Left lung (tissue), 10 donors: ENCODE measurements around the gene P4HA1. TPM values are rescaled to one million over a fixed set of nuclear protein-coding genes. Genes with fewer than 3 reads are reported as not detected.
A peak's percentile ranks its signal among the peaks of the same experiment; 100 is the strongest.

ENCODE experiments used
- ATAC-seq: fragments of 200-7000 bp; cut with Tn5 transposase; one replicate; pipeline ENCODE4 v1.9.1; 2020; ENCODE audit warnings: moderate library complexity
- DNase-seq, 4 donors: peaks; one replicate each; pipeline ENCODE4 v3.0.0-alpha.2; 2013 to 2020
- H3K27ac ChIP-seq, 2 donors: fragments of 200-600 bp; sonication (generic) in 1 of 2; one replicate each; pipeline versions ENCODE4 v1.5.0 to v1.8.0; 2020 to 2021
- H3K27me3 ChIP-seq, 2 donors: fragments of 200-600 bp; sonication (generic) in 1 of 2; one replicate each; pipeline versions ENCODE4 v1.5.0 to v1.8.0; 2020 to 2021
- H3K36me3 ChIP-seq, 2 donors: fragments of 200-600 bp; sonication (generic) in 1 of 2; one replicate each; pipeline versions ENCODE4 v1.5.0 to v1.8.0; 2020 to 2021
- H3K4me1 ChIP-seq, 2 donors: fragments of 200-600 bp; one replicate each; pipeline ENCODE4 v1.8.0; 2021
- H3K4me3 ChIP-seq, 2 donors: fragments of 200-600 bp; sonication (generic) in 1 of 2; one replicate each; pipeline versions ENCODE4 v1.5.0 to v1.8.0; 2020 to 2021; ENCODE audit warnings: mild to moderate bottlenecking in 1 of 2
- H3K9me3 ChIP-seq, 2 donors: fragments of 200-600 bp; sonication (generic) in 1 of 2; one replicate each; pipeline versions ENCODE4 v1.5.0 to v1.8.0; 2020 to 2021
- CTCF ChIP-seq, 2 donors: fragments of 200-600 bp; sonication (generic) in 1 of 2; IDR thresholded peaks; one replicate each; pipeline versions ENCODE4 v1.5.0 to v1.8.0; 2021; ENCODE audit warnings: antibody characterized with exemption in 2 of 2
- intact Hi-C, 2 donors: fragments of 100-400 bp; cut with DNase I; formaldehyde crosslinking; loops; one replicate each; pipeline versions ENCODE4 v1.11.2 to v1.14.2; 2022
- polyA plus RNA-seq, 6 donors: library from polyadenylated mRNA; unstranded; fragments of 120-200 nt; gene quantifications; one replicate each; pipeline ENCODE4 v1.2.1, GENCODE V29; 2013; ENCODE audit not compliant: insufficient read length in 6 of 6
- total RNA-seq, 2 donors: library from RNA; stranded (reverse); fragmentation: NEBNext Ultra II Directional; extraction: Animal tissue kit (Norgen Biotek cat#: 25700); gene quantifications; one replicate each; pipeline ENCODE4 v1.2.1, GENCODE V29; 2021
- donor health status: DM: no; HTN: yes; CAD: no.
- donor health status: DM: no; HTN: no; CAD: no.

Gene P4HA1
- total and polyA plus RNA-seq, 8 donors: 47.4 to 94.4 (median 66.0) TPM

- DNase-seq (peak in 3 of 4 donors; percentile 64 to 82 (median 80)), ATAC-seq (peak; percentile 93)
- H3K4me1 ChIP-seq: peaks cover 12 to 14% of the 10 kb centered on the region in 2 donors
- H3K9me3 ChIP-seq: no peaks in the 10 kb centered on the region
- intact Hi-C loops: no loop called here
- H3K4me3 ChIP-seq: no peak overlapping the region
- H3K27me3 ChIP-seq: no peaks in the 10 kb centered on the region
- H3K36me3 ChIP-seq: peaks cover 0 to 31% of the 10 kb centered on the region in 2 donors
- no peak for TF ChIP-seq CTCF (IDR thresholded peaks at IDR 0.05)
- peak overlapping the region; percentile 70 to 93 for H3K27ac ChIP-seq
Measured at GRCh38 chr10:73076360-73077183, 20.1 kb downstream of the P4HA1 start.

GRCh38 chr10:73075829-73076228 lies 20.8 kb downstream of the P4HA1 start:
- H3K27me3 ChIP-seq: no peaks in the 10 kb centered on the region
- intact Hi-C loops: no loop called here
- peak overlapping the region in 1 of 2 donors; percentile 93 for H3K27ac ChIP-seq
- peaks cover 0 to 38% of the 10 kb centered on the region in 2 donors for H3K36me3 ChIP-seq
- no peak overlapping the region for H3K4me3 ChIP-seq
- H3K9me3 ChIP-seq: no peaks in the 10 kb centered on the region
- no peak for DNase-seq
- peaks cover 12 to 14% of the 10 kb centered on the region in 2 donors for H3K4me1 ChIP-seq
- ATAC-seq: no peak
- TF ChIP-seq CTCF (IDR thresholded peaks at IDR 0.05): no peak

DNA sequence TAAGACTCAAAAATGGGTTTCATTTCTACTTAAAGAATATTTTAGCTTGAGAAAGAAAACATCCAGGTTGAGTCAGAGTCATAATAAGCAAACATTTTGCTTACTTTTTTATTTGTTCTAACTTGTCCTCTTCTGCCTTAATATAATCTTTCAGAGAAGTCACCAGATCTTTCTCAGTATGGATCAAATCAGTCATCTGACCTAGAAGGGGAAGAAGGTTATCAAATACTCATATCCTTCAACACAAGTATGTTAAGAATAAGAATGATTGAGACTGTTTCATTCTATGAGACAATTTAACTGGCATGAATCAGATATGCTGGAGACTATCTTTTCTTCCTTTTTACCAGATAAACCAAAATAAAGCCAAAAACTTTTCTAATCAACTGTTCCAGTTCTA lies 23.0 kb downstream of the P4HA1 start:
- Histone ChIP-seq H3K9me3 (no peaks in the 10 kb centered on the region), H3K36me3 (peaks cover 0 to 54% of the 10 kb centered on the region in 2 donors), H3K27ac (no peak overlapping the region), H3K27me3 (no peaks in the 10 kb centered on the region), H3K4me1 (peaks cover 12 to 14% of the 10 kb centered on the region in 2 donors), H3K4me3 (no peak overlapping the region)
- intact Hi-C loops: no loop called here
- DNase-seq (no peak), ATAC-seq (no peak)
- TF ChIP-seq CTCF (IDR thresholded peaks at IDR 0.05): no peak

DNA sequence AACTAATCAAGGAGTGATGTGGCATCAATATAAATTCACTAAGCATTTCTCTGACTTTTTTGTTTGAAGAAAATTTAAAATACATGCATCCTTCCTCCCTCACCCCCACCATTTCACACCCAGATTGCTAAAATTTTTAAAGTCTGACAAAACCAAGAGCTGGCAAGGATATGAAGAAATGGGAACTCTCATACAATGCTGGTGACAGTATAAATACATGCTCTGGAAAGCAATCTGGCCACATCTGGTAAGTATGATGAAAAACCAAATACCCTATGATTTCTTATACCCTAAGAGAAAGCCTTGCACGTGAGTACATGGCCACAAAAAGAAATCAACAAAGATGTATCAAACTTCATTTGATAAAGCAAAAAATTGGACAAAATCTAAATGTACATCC lies 31.2 kb downstream of the P4HA1 start:
- intact Hi-C loops: no loop called here
- H3K36me3 ChIP-seq: peaks cover 0 to 53% of the 10 kb centered on the region in 2 donors
- TF ChIP-seq CTCF (IDR thresholded peaks at IDR 0.05): no peak
- H3K4me3 ChIP-seq: no peak overlapping the region
- no peaks in the 10 kb centered on the region for H3K27me3 ChIP-seq
- no peak for ATAC-seq
- H3K27ac ChIP-seq: no peak overlapping the region
- DNase-seq: no peak
- H3K4me1 ChIP-seq: no peaks in the 10 kb centered on the region
- H3K9me3 ChIP-seq: no peaks in the 10 kb centered on the region

DNA sequence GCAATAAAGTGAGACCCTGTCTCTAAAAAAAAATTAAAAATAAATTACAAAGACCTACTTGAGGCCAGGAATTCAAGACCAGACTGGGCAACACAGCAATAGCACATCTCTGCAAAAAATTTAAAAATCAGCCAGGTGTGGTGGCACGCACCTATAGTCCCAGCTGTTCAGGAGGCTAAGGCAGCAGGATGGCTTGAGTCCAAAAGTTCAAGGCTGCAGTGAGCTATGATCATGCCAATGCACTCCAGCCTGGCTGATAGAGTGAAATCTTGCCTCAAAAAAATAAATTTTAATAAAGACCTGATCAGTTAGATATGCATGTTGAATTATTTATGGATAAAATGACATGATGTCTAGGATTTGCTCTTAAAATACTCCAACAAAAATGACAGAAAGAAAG lies 34.9 kb downstream of the P4HA1 start:
- H3K27ac ChIP-seq: no peak overlapping the region
- intact Hi-C loops: no loop called here
- no peak for DNase-seq
- no peaks in the 10 kb centered on the region for H3K9me3 ChIP-seq
- no peak for TF ChIP-seq CTCF (IDR thresholded peaks at IDR 0.05)
- peaks cover 0 to 35% of the 10 kb centered on the region in 2 donors for H3K36me3 ChIP-seq
- no peak for ATAC-seq
- no peaks in the 10 kb centered on the region for H3K4me1 ChIP-seq
- no peak overlapping the region for H3K4me3 ChIP-seq
- H3K27me3 ChIP-seq: no peaks in the 10 kb centered on the region
